GM19099 (cell line): ENCODE measurements around the gene TRIAP1.

Source experiments
- POLR2A ChIP-seq: IDR thresholded peaks from 3 replicates; pipeline ENCODE4 v1.6.1; 2011; ENCODE audit warnings: low read depth; ENCODE audit not compliant: insufficient read length; ENCODE audit errors: extremely low read depth

Gene TRIAP1

GRCh38 chr12:120473807-120474615, 27.8 kb upstream of the TRIAP1 start:
- no peak for TF ChIP-seq POLR2A

GRCh38 chr12:120472521-120472920, 26.3 kb upstream of the TRIAP1 start:
- TF ChIP-seq POLR2A = no peak

GRCh38 chr12:120470150-120470784, 24.1 kb upstream of the TRIAP1 start:
- TF ChIP-seq POLR2A = no peak

- TF ChIP-seq POLR2A = peak; percentile 93
Observed at GRCh38 chr12:120469450-120470149, 23.4 kb upstream of the TRIAP1 start, which contains the start of gene SRSF9. TSS of gene SRSF9 (minus strand) at chr12:120469748. CDS start at chr12:120469609, 139 bp downstream.

- no peak for TF ChIP-seq POLR2A
Observed at GRCh38 chr12:120468821-120469449, 22.8 kb upstream of the TRIAP1 start.

GRCh38 chr12:120468325-120468820, 22.2 kb upstream of the TRIAP1 start:
- TF ChIP-seq POLR2A = peak; percentile 48

GRCh38 chr12:120467439-120467838, 21.3 kb upstream of the TRIAP1 start:
- TF ChIP-seq POLR2A = no peak

GRCh38 chr12:120466560-120467315, 20.6 kb upstream of the TRIAP1 start:
- no peak for TF ChIP-seq POLR2A

- no peak for TF ChIP-seq POLR2A
Observed at GRCh38 chr12:120465756-120466155, 19.6 kb upstream of the TRIAP1 start.

GRCh38 chr12:120463712-120464111, 17.5 kb upstream of the TRIAP1 start:
- TF ChIP-seq POLR2A = no peak

GRCh38 chr12:120462099-120462640, 16.0 kb upstream of the TRIAP1 start:
- no peak for TF ChIP-seq POLR2A

- no peak for TF ChIP-seq POLR2A
Observed at GRCh38 chr12:120460157-120460556, 14.0 kb upstream of the TRIAP1 start.

- TF ChIP-seq POLR2A = no peak
Observed at GRCh38 chr12:120457133-120457532, 10.9 kb upstream of the TRIAP1 start.

- no peak for TF ChIP-seq POLR2A
Observed at GRCh38 chr12:120455302-120455701, 9.1 kb upstream of the TRIAP1 start.
